ENCODE results near the gene CRACR2A. TPM values are rescaled to one million over a fixed set of nuclear protein-coding genes. Genes with fewer than 3 reads are reported as not detected.

CRACR2A gene
- total RNA-seq, 6 donors from 2014 or later: 5.5 to 19.9 (median 7.2) TPM

DNA sequence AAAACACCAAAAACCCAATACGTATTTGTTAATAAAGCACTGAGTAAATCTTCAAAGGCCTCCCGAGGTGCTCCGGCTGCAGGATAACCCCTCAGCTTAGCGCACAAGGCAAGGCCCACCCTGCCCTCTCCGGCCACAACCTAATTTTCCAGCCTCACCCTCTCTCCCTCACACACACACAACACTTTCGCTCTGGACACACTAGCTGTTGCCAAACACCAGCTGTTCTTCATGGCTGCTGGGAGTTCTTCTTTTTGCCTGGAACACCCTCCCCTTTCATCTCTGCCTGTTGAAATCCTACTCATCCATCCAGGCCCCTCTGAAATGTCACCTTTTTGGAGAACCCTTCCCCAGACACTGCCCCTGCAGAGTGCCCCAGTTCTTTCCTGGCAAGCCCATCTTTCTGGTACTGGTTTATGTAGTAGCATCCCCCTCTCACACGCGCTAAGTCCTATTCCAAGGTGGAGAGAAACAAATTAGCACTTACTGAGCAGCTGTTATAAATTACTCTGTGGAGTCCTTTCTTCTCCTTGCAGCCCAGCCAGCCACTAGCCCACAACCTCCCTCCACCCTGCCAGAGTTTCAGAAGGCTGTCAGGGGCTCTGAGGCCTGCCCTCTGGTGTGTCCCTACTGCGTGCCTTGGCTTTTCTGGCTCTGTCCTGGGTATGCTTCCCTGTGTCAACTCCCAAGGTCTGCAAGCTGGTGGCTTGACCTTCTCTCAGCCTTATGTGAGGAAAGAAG is 805 bp upstream of the CRACR2A start:
- H3K27me3 ChIP-seq: no peaks in the 10 kb centered on the region
- no peak for TF ChIP-seq POLR2A (IDR thresholded peaks at IDR 0.05)
- peak in 1 of 2 donors; percentile 13 for TF ChIP-seq POLR2AphosphoS5 (IDR thresholded peaks at IDR 0.05)
- H3K36me3 ChIP-seq: no peaks in the 10 kb centered on the region
- peaks cover 13 to 27% (median 23%) of the 10 kb centered on the region in 4 donors for H3K4me1 ChIP-seq
- WGBS, 2 donors: 57 to 67% methylated on average over 9 of the region's 9 CpGs
- no peaks in the 10 kb centered on the region for H3K9me3 ChIP-seq
- peak overlapping the region in 3 of 4 donors; percentile 50 to 55 (median 52) for H3K4me3 ChIP-seq
- peak overlapping the region; percentile 71 to 85 (median 82) for H3K27ac ChIP-seq
- ATAC-seq (ENCODE audit: low FRiP score in 2 of 2) (peak; percentile 31 to 75), DNase-seq (no peak)

DNA sequence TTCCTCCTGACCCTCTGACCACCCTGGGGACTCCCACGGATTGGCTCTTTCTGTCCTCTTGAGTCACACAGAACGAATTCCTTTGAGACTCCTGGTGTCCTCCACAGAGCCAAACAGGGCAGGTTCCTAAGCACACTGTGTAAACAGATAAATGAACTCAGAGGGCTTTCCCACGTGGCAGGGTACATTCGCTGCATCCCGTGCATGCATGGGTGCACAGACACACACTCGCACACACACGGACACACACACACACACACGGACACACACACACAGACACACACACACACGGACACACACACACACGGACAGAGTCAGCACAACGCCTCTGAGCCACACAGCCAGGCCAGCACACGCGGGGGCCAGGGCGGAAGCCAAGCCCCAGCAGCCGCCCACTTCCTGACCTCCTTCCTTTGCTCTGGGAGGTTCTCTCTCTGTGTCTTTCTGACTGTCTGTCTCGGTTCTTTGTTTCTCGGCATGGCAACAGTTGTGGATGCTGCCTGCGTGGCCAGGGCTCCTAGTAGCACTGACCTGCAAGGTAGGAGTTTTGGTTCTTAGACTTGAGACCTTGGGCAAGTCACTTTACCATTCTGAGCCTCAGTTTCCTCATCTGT is 706 bp downstream of the CRACR2A start:
- no peaks in the 10 kb centered on the region for H3K27me3 ChIP-seq
- TF ChIP-seq POLR2AphosphoS5 (IDR thresholded peaks at IDR 0.05) (no peak), POLR2A (IDR thresholded peaks at IDR 0.05) (no peak), EP300 (IDR thresholded peaks at IDR 0.05) (no peak)
- TF ChIP-seq, protein P1, sequence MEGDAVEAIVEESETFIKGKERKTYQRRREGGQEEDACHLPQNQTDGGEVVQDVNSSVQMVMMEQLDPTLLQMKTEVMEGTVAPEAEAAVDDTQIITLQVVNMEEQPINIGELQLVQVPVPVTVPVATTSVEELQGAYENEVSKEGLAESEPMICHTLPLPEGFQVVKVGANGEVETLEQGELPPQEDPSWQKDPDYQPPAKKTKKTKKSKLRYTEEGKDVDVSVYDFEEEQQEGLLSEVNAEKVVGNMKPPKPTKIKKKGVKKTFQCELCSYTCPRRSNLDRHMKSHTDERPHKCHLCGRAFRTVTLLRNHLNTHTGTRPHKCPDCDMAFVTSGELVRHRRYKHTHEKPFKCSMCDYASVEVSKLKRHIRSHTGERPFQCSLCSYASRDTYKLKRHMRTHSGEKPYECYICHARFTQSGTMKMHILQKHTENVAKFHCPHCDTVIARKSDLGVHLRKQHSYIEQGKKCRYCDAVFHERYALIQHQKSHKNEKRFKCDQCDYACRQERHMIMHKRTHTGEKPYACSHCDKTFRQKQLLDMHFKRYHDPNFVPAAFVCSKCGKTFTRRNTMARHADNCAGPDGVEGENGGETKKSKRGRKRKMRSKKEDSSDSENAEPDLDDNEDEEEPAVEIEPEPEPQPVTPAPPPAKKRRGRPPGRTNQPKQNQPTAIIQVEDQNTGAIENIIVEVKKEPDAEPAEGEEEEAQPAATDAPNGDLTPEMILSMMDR (IDR thresholded peaks at IDR 0.05): no peak
- 37 to 40% methylated on average over 18 of the region's 18 CpGs for WGBS, 2 donors
- peaks cover 13 to 27% (median 23%) of the 10 kb centered on the region in 4 donors for H3K4me1 ChIP-seq
- DNase-seq (peak; percentile 53 to 87), ATAC-seq (ENCODE audit: low FRiP score in 2 of 2) (peak; percentile 68 to 90)
- no peaks in the 10 kb centered on the region for H3K9me3 ChIP-seq
- peak overlapping the region; percentile 71 to 85 (median 82) for H3K27ac ChIP-seq
- peak overlapping the region in 3 of 4 donors; percentile 50 to 55 (median 52) for H3K4me3 ChIP-seq
- no peaks in the 10 kb centered on the region for H3K36me3 ChIP-seq

DNA sequence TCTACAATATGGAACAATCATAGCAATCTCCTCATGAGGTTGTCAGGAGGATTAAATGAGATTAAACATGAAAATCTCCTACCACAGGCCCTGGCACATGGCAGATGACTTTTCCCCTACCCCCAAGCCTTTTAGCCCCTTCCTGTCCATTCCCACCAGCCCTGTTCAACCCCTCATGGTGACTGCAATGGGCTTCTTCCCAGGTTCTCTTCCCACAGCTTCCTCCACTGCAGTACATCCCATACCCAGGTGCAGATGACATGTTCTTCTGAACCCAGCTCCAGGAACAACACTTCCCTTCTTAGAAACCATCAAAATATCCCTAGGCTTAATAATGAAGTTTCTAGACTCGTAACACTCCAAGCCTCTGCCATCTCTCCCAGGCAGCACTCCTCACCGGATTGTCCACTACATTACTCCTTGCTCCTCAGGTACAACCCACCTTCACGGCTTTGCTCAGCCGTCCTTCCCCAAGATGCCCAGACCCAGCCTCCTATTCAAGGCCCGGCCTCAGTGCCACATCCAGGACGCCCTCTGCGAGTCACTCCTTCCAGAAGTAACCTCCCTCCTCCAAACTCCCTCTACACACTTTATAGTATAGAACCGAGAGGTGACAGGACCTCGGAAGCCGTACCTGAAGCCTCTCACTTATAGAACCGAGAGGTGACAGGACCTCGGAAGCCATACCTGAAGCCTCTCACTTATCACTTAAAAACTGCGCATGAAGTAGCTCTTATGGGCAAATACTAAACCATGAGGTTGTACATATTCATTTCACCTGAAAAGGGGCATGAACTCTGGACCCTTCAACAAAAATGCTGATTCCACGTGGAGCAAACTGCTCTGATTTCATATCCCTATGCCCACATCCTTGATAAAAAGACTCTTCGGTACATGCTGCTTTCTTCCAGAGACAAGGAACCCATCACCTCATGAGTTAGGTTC is 1.5 kb downstream of the CRACR2A start:
- WGBS, 2 donors: 90 to 92% methylated on average over 13 to 15 of the region's 15 CpGs
- Histone ChIP-seq H3K27me3 (no peaks in the 10 kb centered on the region), H3K4me3 (peak overlapping the region in 2 of 4 donors; percentile 52 to 55), H3K9me3 (no peaks in the 10 kb centered on the region), H3K36me3 (no peaks in the 10 kb centered on the region), H3K27ac (peak overlapping the region; percentile 21 to 85 (median 52)), H3K4me1 (peaks cover 13 to 27% (median 23%) of the 10 kb centered on the region in 4 donors)
- TF ChIP-seq POLR2A (IDR thresholded peaks at IDR 0.05) (no peak), EP300 (IDR thresholded peaks at IDR 0.05) (no peak), POLR2AphosphoS5 (IDR thresholded peaks at IDR 0.05) (no peak)
- TF ChIP-seq, protein P1 (IDR thresholded peaks at IDR 0.05): no peak
- no peak for DNase-seq
- no peak for ATAC-seq (ENCODE audit: low FRiP score in 2 of 2)

DNA sequence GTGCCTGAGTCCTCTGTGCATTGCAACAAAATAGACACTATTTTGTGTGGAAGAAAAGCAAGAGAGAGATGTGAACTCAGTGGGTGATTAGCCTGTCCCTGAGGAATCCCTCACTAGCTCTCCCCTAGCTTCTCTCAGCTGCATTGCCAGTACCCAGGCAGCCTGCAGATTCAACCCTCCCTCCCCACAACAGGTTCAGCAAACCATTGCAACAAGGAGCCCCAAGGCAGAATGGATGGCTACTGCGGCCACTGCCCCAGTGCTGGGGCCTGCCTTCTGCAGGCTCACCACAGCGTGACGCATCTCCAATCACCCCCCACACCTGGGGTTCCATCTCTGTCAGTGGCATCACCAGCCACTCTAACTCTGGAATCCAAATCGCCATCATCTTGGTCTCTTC is 2.3 kb downstream of the CRACR2A start:
- Histone ChIP-seq H3K9me3 (no peaks in the 10 kb centered on the region), H3K27ac (no peak overlapping the region), H3K27me3 (no peaks in the 10 kb centered on the region), H3K36me3 (no peaks in the 10 kb centered on the region), H3K4me1 (peaks cover 13 to 27% (median 23%) of the 10 kb centered on the region in 4 donors), H3K4me3 (no peak overlapping the region)
- WGBS, 2 donors: 96 to 98% methylated on average over 2 to 3 of the region's 4 CpGs
- DNase-seq (no peak), ATAC-seq (ENCODE audit: low FRiP score in 2 of 2) (no peak)
- no peak for TF ChIP-seq EP300 (IDR thresholded peaks at IDR 0.05)
- no peak for TF ChIP-seq POLR2AphosphoS5 (IDR thresholded peaks at IDR 0.05)
- TF ChIP-seq, protein P1 (IDR thresholded peaks at IDR 0.05): no peak
- TF ChIP-seq POLR2A (IDR thresholded peaks at IDR 0.05): no peak

Data from upper lobe of left lung (tissue), 6 donors.